ENCODE results near the gene ANXA2.
"Not testable (repeated sequence)": the region's sequence is repeated elsewhere in the genome, so short reads cannot be mapped to it uniquely, and the experiment has no call there.

- TF ChIP-seq, protein P1, sequence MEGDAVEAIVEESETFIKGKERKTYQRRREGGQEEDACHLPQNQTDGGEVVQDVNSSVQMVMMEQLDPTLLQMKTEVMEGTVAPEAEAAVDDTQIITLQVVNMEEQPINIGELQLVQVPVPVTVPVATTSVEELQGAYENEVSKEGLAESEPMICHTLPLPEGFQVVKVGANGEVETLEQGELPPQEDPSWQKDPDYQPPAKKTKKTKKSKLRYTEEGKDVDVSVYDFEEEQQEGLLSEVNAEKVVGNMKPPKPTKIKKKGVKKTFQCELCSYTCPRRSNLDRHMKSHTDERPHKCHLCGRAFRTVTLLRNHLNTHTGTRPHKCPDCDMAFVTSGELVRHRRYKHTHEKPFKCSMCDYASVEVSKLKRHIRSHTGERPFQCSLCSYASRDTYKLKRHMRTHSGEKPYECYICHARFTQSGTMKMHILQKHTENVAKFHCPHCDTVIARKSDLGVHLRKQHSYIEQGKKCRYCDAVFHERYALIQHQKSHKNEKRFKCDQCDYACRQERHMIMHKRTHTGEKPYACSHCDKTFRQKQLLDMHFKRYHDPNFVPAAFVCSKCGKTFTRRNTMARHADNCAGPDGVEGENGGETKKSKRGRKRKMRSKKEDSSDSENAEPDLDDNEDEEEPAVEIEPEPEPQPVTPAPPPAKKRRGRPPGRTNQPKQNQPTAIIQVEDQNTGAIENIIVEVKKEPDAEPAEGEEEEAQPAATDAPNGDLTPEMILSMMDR (IDR thresholded peaks at IDR 0.05), result peak; percentile 79
- not testable (repeated sequence) for TF ChIP-seq POLR2AphosphoS5 (IDR thresholded peaks at IDR 0.05; ENCODE audit: low read depth, low read length); RFX5 (IDR thresholded peaks at IDR 0.05; ENCODE audit: low read length); MEF2A (IDR thresholded peaks at IDR 0.05; ENCODE audit: borderline replicate concordance, low read depth)
Measured at GRCh38 chr15:60359738-60360137, 38.0 kb downstream of the ANXA2 start.
